HCT116 (cell line): ENCODE measurements around the gene CPLX3. TPM values are rescaled to one million over a fixed set of nuclear protein-coding genes. Genes with fewer than 3 reads are reported as not detected.

Experiments
- ATAC-seq: fragments of 200-7000 bp; cut with Tn5 transposase; 2 replicates; pipeline ENCODE4 v1.9.1; 2020; ENCODE audit warnings: mild to moderate bottlenecking, moderate library complexity
- BruUV-seq: library from RNA; stranded (reverse); fragments of 400-500 nt; replicated peaks from 2 replicates; lab custom pipeline; 2021; lab: Mats Ljungman, UMichigan
- CTCF ChIA-PET: fragments of 300-600 bp; sonication (Branson Sonifier 250); formaldehyde crosslinking; loops from one replicate; lab custom pipeline; 2021; ENCODE audit warnings: antibody characterized with exemption; lab: Charles Lee
- POLR2A ChIA-PET: fragments of 300-600, 350-600 bp; sonication (Branson Sonifier 250); formaldehyde crosslinking; loops from one replicate; lab custom pipeline; 2021; ENCODE audit warnings: antibody characterized with exemption; lab: Charles Lee
- RAD21 ChIA-PET, 2 experiments: fragments of 300-600 bp; sonication (Branson Sonifier 250); formaldehyde crosslinking; loops; one replicate each; lab custom pipeline; 2023; ENCODE audit warnings: low total read pairs in 2 of 2; ENCODE audit not compliant: uncharacterized antibody in 2 of 2, unreplicated experiment in 2 of 2, low non-redundant PET in 1 of 2; lab: Charles Lee
- DNase-seq: peaks from one replicate; pipeline ENCODE4 v3.0.0-alpha.2; 2010; ENCODE audit warnings: low read depth, low spot score
- H2AFZ ChIP-seq: fragments of 200-600 bp; shearing (Covaris generic), sonication (generic); 2 replicates; pipeline ENCODE4 v1.6.1; 2017; ENCODE audit warnings: low read depth, mixed run types, mixed read lengths, antibody characterized with exemption, low read length; ENCODE audit not compliant: poor library complexity, severe bottlenecking
- H3K27ac ChIP-seq: 2 replicates; pipeline ENCODE4 v1.5.1; 2012; ENCODE audit warnings: low read depth, low read length
- H3K27me3 ChIP-seq: fragments of 200-600 bp; sonication (generic); 2 replicates; pipeline ENCODE4 v1.6.1; 2016; ENCODE audit warnings: mixed run types, low read length, mixed read lengths; ENCODE audit not compliant: insufficient read depth
- H3K36me3 ChIP-seq, 2 experiments: fragments of 200-500 bp in 1 of 2; fragments of 200-600 bp in 1 of 2; sonication (Bioruptor generic) in 1 of 2; sonication (generic) in 1 of 2; 2 replicates each; pipeline versions ENCODE4 v1.5.1 to v1.6.1; 2014 to 2016; ENCODE audit warnings: low read length in 2 of 2, inconsistent platforms in 1 of 2, mixed read lengths in 1 of 2, mixed run types in 1 of 2; ENCODE audit not compliant: insufficient read depth in 2 of 2, control insufficient read depth in 1 of 2
- H3K4me1 ChIP-seq, 2 experiments: fragments of 200-600 bp in 1 of 2; sonication (generic) in 1 of 2; 2 replicates each; pipeline versions ENCODE4 v1.5.1 to v1.6.1; 2012 to 2017; ENCODE audit warnings: low read length in 2 of 2, inconsistent platforms in 1 of 2, mild to moderate bottlenecking in 1 of 2, mixed read lengths in 1 of 2, mixed run types in 1 of 2, moderate library complexity in 1 of 2; ENCODE audit not compliant: insufficient read depth in 2 of 2, control insufficient read depth in 1 of 2
- H3K4me2 ChIP-seq: fragments of 200-600 bp; sonication (generic); 2 replicates; pipeline ENCODE4 v1.6.1; 2017; ENCODE audit warnings: mixed run types, low read length, mixed read lengths
- H3K4me3 ChIP-seq, 2 experiments: fragments of 200-600 bp in 1 of 2; sonication (generic) in 1 of 2; replicated peaks in 1 of 2; 2 replicates each; pipeline ENCODE4 v1.5.1; 2011 to 2016; ENCODE audit warnings: low read length in 2 of 2, control low read depth in 1 of 2, low read depth in 1 of 2, mild to moderate bottlenecking in 1 of 2, mixed read lengths in 1 of 2, mixed run types in 1 of 2
- H3K79me2 ChIP-seq: fragments of 200-600 bp; sonication (generic); 2 replicates; pipeline ENCODE4 v1.6.1; 2017; ENCODE audit warnings: mild to moderate bottlenecking, mixed run types, low read length, moderate library complexity, mixed read lengths; ENCODE audit not compliant: insufficient read depth
- H3K9ac ChIP-seq: fragments of 200-600 bp; sonication (generic); 2 replicates; pipeline ENCODE4 v1.6.1; 2016; ENCODE audit warnings: low read length, mixed read lengths
- H3K9me2 ChIP-seq: fragments of 200-600 bp; sonication (generic), shearing (Covaris generic); 2 replicates; pipeline ENCODE4 v1.6.1; 2017; ENCODE audit warnings: mixed run types, mild to moderate bottlenecking, moderate library complexity; ENCODE audit not compliant: insufficient read depth
- H3K9me3 ChIP-seq, 2 experiments: fragments of 200-500 bp in 1 of 2; fragments of 200-600 bp in 1 of 2; sonication (Bioruptor generic) in 1 of 2; sonication (generic) in 1 of 2; 2 replicates each; pipeline ENCODE4 v1.6.1; 2014 to 2017; ENCODE audit warnings: low read length in 2 of 2, mixed read lengths in 2 of 2, inconsistent platforms in 1 of 2, low read depth in 1 of 2, mild to moderate bottlenecking in 1 of 2, mixed run types in 1 of 2, moderate library complexity in 1 of 2; ENCODE audit not compliant: control insufficient read depth in 1 of 2, insufficient read depth in 1 of 2
- H4K20me1 ChIP-seq: fragments of 200-600 bp; sonication (generic), shearing (Covaris generic); 2 replicates; pipeline ENCODE4 v1.6.1; 2017; ENCODE audit warnings: mixed run types, mild to moderate bottlenecking, moderate library complexity; ENCODE audit not compliant: insufficient read depth
- ATF3 ChIP-seq: IDR thresholded peaks from 2 replicates; pipeline ENCODE4 v1.6.1; 2012
- CBX3 ChIP-seq: IDR thresholded peaks from 2 replicates; pipeline ENCODE4 v1.6.1; 2012; ENCODE audit warnings: low read depth
- CEBPB ChIP-seq: IDR thresholded peaks from 2 replicates; pipeline ENCODE4 v1.6.1; 2012; ENCODE audit warnings: low read depth
- CTCF ChIP-seq, 3 experiments: fragments of 200-600 bp in 1 of 3; sonication (generic) in 1 of 3; IDR thresholded peaks in 2 of 3; conservative IDR thresholded peaks in 1 of 3; 2 replicates each; pipeline ENCODE4 v1.5.1; 2012 to 2017; ENCODE audit warnings: low read depth in 2 of 3, low read length in 2 of 3, antibody characterized with exemption in 1 of 3, borderline replicate concordance in 1 of 3, control low read depth in 1 of 3, mild to moderate bottlenecking in 1 of 3, mixed read lengths in 1 of 3, mixed run types in 1 of 3, moderate library complexity in 1 of 3; ENCODE audit not compliant: insufficient read depth in 1 of 3
- ELF1 ChIP-seq: IDR thresholded peaks from 2 replicates; pipeline ENCODE4 v1.6.1; 2012; ENCODE audit warnings: low read depth, borderline replicate concordance
- EZH2phosphoT487 ChIP-seq: fragments of 200-600 bp; IDR thresholded peaks from 2 replicates; pipeline ENCODE4 v1.6.1; 2018; ENCODE audit warnings: antibody characterized with exemption, borderline replicate concordance
- FOSL1 ChIP-seq: IDR thresholded peaks from 2 replicates; pipeline ENCODE4 v1.6.1; 2012; ENCODE audit warnings: low read depth
- JUND ChIP-seq: IDR thresholded peaks from 2 replicates; pipeline ENCODE4 v1.6.1; 2012
- POLR2A ChIP-seq: IDR thresholded peaks from 2 replicates; pipeline ENCODE4 v1.7.0; 2011; ENCODE audit warnings: borderline replicate concordance; ENCODE audit not compliant: insufficient read depth, insufficient read length; ENCODE audit errors: extremely low read depth
- POLR2AphosphoS5 ChIP-seq: IDR thresholded peaks from 2 replicates; pipeline ENCODE4 v1.6.1; 2011; ENCODE audit warnings: mild to moderate bottlenecking, low read depth, low read length, moderate library complexity
- SIN3A ChIP-seq: IDR thresholded peaks from 2 replicates; pipeline ENCODE4 v1.6.1; 2012; ENCODE audit warnings: low read depth
- SRF ChIP-seq: IDR thresholded peaks from 2 replicates; pipeline ENCODE4 v1.6.1; 2012; ENCODE audit warnings: low read depth
- YY1 ChIP-seq: IDR thresholded peaks from 2 replicates; pipeline ENCODE4 v1.6.1; 2011; ENCODE audit warnings: low read length, low read depth, moderate library complexity, mild to moderate bottlenecking; ENCODE audit not compliant: insufficient replicate concordance; ENCODE audit errors: extremely low read depth
- ZFX ChIP-seq: fragments of 450-650 bp; IDR thresholded peaks from 2 replicates; pipeline ENCODE4 v1.6.1; 2017
- ZNF274 ChIP-seq: fragments of 200-500 bp; sonication (Bioruptor generic); IDR thresholded peaks from 2 replicates; pipeline ENCODE4 v1.6.1; 2014; ENCODE audit warnings: mild to moderate bottlenecking, low read depth, low read length, inconsistent platforms
- intact Hi-C: fragments of 100-400 bp; cut with micrococcal nuclease; formaldehyde crosslinking; loops from 2 replicates; pipeline ENCODE4 v1.10.0; 2022
- total RNA-seq: library from RNA; stranded (reverse); gene quantifications from one replicate; pipeline ENCODE4 v1.2.1, GENCODE V29; 2021; ENCODE audit not compliant: unreplicated experiment
- TF ChIP-seq, protein P1 (sequence below): IDR thresholded peaks from 2 replicates; pipeline ENCODE4 v1.6.1; 2011; ENCODE audit warnings: mild to moderate bottlenecking, low read length, moderate library complexity; ENCODE audit not compliant: insufficient replicate concordance; ENCODE audit errors: extremely low read depth

Gene CPLX3
- total RNA-seq, 1 experiment from 2014 or later, result not detected

GRCh38 chr15:74836846-74837245, 10.4 kb downstream of the CPLX3 start:
- no peaks in the 10 kb centered on the region for H3K9me3 ChIP-seq
- POLR2A ChIA-PET, result no interaction called here
- intact Hi-C loops, result no loop called here
- CTCF ChIA-PET, result interaction anchor here (1.5 kb wide), 1 partner anchor 66 kb away, joined by 5 read pairs; no protein-coding TSS in a partner anchor
- H3K27ac ChIP-seq, result no peak overlapping the region
- RAD21 ChIA-PET, result no interaction called here
- H3K4me3 ChIP-seq, result no peak overlapping the region
- H2AFZ ChIP-seq, result no peak overlapping the region
- ATAC-seq, result no peak
- H3K4me2 ChIP-seq, result no peak overlapping the region
- TF ChIP-seq CBX3 (no peak), ELF1 (no peak), CTCF (IDR thresholded peaks at IDR 0.05 in 2 of 3, conservative IDR thresholded peaks at IDR 0.05 in 1 of 3; ENCODE audit: borderline replicate concordance in 1 of 3, insufficient read depth in 1 of 3, low read depth in 2 of 3, low read length in 2 of 3) (no peak), FOSL1 (no peak), ZNF274 (no peak), JUND (no peak), YY1 (no peak), EZH2phosphoT487 (no peak), POLR2AphosphoS5 (no peak), CEBPB (no peak), ZFX (no peak), ATF3 (no peak), POLR2A (no peak), SIN3A (no peak), SRF (no peak)
- TF ChIP-seq, protein P1, sequence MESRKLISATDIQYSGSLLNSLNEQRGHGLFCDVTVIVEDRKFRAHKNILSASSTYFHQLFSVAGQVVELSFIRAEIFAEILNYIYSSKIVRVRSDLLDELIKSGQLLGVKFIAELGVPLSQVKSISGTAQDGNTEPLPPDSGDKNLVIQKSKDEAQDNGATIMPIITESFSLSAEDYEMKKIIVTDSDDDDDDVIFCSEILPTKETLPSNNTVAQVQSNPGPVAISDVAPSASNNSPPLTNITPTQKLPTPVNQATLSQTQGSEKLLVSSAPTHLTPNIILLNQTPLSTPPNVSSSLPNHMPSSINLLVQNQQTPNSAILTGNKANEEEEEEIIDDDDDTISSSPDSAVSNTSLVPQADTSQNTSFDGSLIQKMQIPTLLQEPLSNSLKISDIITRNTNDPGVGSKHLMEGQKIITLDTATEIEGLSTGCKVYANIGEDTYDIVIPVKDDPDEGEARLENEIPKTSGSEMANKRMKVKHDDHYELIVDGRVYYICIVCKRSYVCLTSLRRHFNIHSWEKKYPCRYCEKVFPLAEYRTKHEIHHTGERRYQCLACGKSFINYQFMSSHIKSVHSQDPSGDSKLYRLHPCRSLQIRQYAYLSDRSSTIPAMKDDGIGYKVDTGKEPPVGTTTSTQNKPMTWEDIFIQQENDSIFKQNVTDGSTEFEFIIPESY, result no peak
- H3K9me2 ChIP-seq, result no peaks in the 10 kb centered on the region
- H3K36me3 ChIP-seq, result peaks cover 2 to 8% of the 10 kb centered on the region in 2 experiments; a peak in 1 of 4 replicates
- DNase-seq, result no peak
- peaks cover 3% of the 10 kb centered on the region; the same call in 1 of the 2 replicates for H3K79me2 ChIP-seq
- no peaks in the 10 kb centered on the region for H3K27me3 ChIP-seq
- H3K9ac ChIP-seq, result no peak overlapping the region
- H4K20me1 ChIP-seq, result no peaks in the 10 kb centered on the region
- BruUV-seq, result no TSS peak
- H3K4me1 ChIP-seq, result peaks cover 0 to 12% of the 10 kb centered on the region in 2 experiments; a peak in 3 of 4 replicates
